Measurements from ENCODE around the gene PLA2G5. TPM values are rescaled to one million over a fixed set of nuclear protein-coding genes. Genes with fewer than 3 reads are reported as not detected.

The PLA2G5 gene
- total RNA-seq, 2 experiments from 2014 or later, result not detected

DNA sequence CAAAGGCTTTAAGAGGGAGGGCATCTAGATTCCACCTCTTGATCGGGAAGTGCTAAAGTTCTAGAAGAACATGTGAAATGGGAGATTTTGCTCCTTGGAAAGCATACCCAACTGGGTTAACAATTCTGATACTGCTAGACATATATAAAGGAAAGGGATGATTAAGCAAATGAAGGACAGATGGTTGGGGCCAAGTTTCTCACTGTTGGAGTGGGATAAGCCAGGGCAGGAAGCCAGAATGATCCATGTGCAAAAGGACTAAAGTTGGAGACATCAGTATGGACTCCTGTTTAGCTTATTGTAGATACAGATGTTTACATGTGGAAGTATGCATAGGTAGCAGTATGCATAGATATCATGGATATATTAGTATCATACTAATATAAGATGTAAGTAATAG, 16.8 kb downstream of the PLA2G5 start:
- Mint-ChIP-seq H3K27me3 (peaks cover 2% of the 10 kb centered on the region), H3K36me3 (ENCODE audit: low read depth) (no peaks in the 10 kb centered on the region), H3K9me3 (no peaks in the 10 kb centered on the region), H3K4me1 (ENCODE audit: low read depth) (no peaks in the 10 kb centered on the region), H3K27ac (no peak overlapping the region), H3K4me3 (no peak overlapping the region)
- DNase-seq, result no peak
- TF ChIP-seq, protein P1, sequence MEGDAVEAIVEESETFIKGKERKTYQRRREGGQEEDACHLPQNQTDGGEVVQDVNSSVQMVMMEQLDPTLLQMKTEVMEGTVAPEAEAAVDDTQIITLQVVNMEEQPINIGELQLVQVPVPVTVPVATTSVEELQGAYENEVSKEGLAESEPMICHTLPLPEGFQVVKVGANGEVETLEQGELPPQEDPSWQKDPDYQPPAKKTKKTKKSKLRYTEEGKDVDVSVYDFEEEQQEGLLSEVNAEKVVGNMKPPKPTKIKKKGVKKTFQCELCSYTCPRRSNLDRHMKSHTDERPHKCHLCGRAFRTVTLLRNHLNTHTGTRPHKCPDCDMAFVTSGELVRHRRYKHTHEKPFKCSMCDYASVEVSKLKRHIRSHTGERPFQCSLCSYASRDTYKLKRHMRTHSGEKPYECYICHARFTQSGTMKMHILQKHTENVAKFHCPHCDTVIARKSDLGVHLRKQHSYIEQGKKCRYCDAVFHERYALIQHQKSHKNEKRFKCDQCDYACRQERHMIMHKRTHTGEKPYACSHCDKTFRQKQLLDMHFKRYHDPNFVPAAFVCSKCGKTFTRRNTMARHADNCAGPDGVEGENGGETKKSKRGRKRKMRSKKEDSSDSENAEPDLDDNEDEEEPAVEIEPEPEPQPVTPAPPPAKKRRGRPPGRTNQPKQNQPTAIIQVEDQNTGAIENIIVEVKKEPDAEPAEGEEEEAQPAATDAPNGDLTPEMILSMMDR (IDR thresholded peaks at IDR 0.05), result no peak
- CTCF ChIA-PET, result interaction anchor here (0.6 kb wide), 1 partner anchor 28 kb away, joined by 3 read pairs; no protein-coding TSS in a partner anchor
- no peak for ATAC-seq
- POLR2A ChIA-PET, result no interaction called here
- intact Hi-C loops (cut with micrococcal nuclease), result no loop called here

DNA sequence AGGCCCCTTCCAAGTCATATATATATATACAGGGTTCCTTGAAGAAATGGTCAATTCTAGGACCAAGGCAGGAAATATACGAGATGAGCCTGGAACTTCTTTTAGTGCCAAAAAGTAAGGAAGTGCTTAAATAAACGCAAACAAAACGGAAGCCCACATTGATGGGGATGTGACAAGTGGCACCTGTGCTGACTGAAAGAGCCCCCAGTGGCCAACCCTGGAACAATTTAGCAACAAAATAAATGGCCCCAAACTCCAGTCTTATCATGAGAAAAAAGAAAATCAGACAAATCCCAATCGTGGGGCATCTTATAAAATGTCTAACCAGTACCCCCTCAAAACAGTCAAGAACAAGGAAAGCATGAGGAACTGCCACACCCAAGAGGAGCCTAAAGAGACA, 17.7 kb downstream of the PLA2G5 start:
- CTCF ChIA-PET, result no interaction called here
- peak; percentile 7 for DNase-seq
- H3K27me3 Mint-ChIP-seq, result peaks cover 1% of the 10 kb centered on the region
- no peaks in the 10 kb centered on the region for H3K36me3 Mint-ChIP-seq (ENCODE audit: low read depth)
- POLR2A ChIA-PET, result no interaction called here
- no peak overlapping the region for H3K4me3 Mint-ChIP-seq
- H3K27ac Mint-ChIP-seq, result no peak overlapping the region
- TF ChIP-seq, protein P1 (IDR thresholded peaks at IDR 0.05), result peak; percentile 15
- intact Hi-C loops (cut with micrococcal nuclease), result no loop called here
- ATAC-seq, result no peak
- H3K4me1 Mint-ChIP-seq (ENCODE audit: low read depth), result no peaks in the 10 kb centered on the region
- H3K9me3 Mint-ChIP-seq, result no peaks in the 10 kb centered on the region

DNA sequence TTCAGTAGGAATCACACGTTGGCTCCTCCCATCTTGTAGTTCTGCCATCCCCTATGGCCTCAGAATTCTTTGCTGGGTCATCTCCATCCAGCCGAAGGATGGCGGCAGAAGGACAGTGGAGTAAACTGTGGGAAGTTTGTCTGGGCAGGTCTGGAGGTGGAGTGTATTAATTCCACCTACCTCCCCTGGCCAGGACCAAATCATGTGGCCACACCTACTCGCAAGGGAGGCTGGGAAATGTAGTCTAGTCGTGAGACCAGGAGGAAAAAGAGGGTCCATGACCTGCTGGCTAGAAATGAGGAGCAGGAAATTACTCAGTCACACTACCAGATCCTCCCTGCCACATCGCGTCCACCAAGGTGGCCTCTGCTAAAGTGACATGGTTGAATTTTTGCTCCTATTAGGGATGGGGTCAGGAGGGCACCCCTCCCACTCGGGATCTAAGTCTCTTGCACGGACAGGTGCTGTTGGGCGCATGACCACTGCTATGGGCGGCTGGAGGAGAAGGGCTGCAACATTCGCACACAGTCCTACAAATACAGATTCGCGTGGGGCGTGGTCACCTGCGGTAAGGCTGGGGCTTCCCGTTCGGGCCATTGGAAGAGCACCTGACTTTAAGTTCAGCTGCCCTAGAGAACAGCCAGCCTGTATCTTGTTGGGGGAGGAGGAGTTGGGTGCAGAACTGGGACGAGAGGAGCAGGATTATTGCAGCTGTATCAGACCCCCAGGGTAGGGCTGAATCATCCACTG, 19.5 kb downstream of the PLA2G5 start:
- no peaks in the 10 kb centered on the region for H3K36me3 Mint-ChIP-seq (ENCODE audit: low read depth)
- ChIA-PET POLR2A (no interaction called here), CTCF (no interaction called here)
- DNase-seq, result no peak
- peaks cover 8% of the 10 kb centered on the region for H3K27me3 Mint-ChIP-seq
- no peaks in the 10 kb centered on the region for H3K4me1 Mint-ChIP-seq (ENCODE audit: low read depth)
- H3K4me3 Mint-ChIP-seq, result no peak overlapping the region
- TF ChIP-seq, protein P1 (IDR thresholded peaks at IDR 0.05), result no peak
- H3K27ac Mint-ChIP-seq, result no peak overlapping the region
- intact Hi-C loops (cut with micrococcal nuclease), result no loop called here
- no peaks in the 10 kb centered on the region for H3K9me3 Mint-ChIP-seq
- no peak for ATAC-seq

DNA sequence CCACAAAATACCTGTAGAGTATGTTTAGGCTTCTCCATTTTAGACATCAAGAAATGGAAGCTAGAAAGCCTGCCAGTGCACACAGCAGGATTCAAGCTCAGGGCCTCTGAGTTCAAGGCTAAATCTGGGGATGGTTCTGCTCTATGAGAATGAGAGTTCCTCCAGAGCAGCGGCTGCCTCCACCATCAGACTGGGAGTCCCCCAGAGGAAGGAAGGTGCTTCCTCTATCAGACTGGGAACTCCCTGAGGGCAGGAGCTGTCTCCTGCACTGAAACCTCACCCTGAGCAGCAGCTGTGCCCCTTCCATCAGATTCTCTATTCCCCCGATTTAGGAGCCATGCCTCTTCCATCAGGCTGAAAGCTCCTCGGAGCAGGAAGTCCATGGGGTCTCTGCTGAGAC, 20.1 kb downstream of the PLA2G5 start:
- Mint-ChIP-seq H3K9me3 (no peaks in the 10 kb centered on the region), H3K27me3 (peaks cover 8% of the 10 kb centered on the region), H3K36me3 (ENCODE audit: low read depth) (no peaks in the 10 kb centered on the region), H3K4me1 (ENCODE audit: low read depth) (no peaks in the 10 kb centered on the region), H3K4me3 (no peak overlapping the region), H3K27ac (no peak overlapping the region)
- ATAC-seq (no peak), DNase-seq (no peak)
- CTCF ChIA-PET, result no interaction called here
- POLR2A ChIA-PET, result interaction anchor here (0.6 kb wide), 1 partner anchor 196 kb away, joined by 3 read pairs; no protein-coding TSS in a partner anchor
- TF ChIP-seq, protein P1 (IDR thresholded peaks at IDR 0.05), result no peak
- intact Hi-C loops (cut with micrococcal nuclease), result no loop called here

DNA sequence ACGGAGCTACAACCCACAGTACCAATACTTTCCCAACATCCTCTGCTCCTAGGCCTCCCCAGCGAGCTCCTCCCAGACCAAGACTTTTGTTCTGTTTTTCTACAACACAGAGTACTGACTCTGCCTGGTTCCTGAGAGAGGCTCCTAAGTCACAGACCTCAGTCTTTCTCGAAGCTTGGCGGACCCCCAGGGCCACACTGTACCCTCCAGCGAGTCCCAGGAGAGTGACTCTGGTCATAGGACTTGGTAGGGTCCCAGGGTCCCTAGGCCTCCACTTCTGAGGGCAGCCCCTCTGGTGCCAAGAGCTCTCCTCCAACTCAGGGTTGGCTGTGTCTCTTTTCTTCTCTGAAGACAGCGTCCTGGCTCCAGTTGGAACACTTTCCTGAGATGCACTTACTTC, 20.6 kb downstream of the PLA2G5 start:
- TF ChIP-seq, protein P1 (IDR thresholded peaks at IDR 0.05), result no peak
- Mint-ChIP-seq H3K27me3 (peaks cover 8% of the 10 kb centered on the region), H3K4me1 (ENCODE audit: low read depth) (no peaks in the 10 kb centered on the region), H3K4me3 (no peak overlapping the region), H3K27ac (no peak overlapping the region), H3K36me3 (ENCODE audit: low read depth) (no peaks in the 10 kb centered on the region), H3K9me3 (no peaks in the 10 kb centered on the region)
- ChIA-PET POLR2A (interaction anchor here (0.6 kb wide), 1 partner anchor 196 kb away, joined by 3 read pairs; no protein-coding TSS in a partner anchor), CTCF (no interaction called here)
- intact Hi-C loops (cut with micrococcal nuclease), result no loop called here
- ATAC-seq, result no peak
- no peak for DNase-seq

All from activated CD8-positive, alpha-beta T cell treated with anti-CD3 and anti-CD28 coated beads for 36 hours (primary cell).